Endothelial cell of umbilical vein (primary cell): ENCODE measurements around the gene BBS5. TPM values are rescaled to one million over a fixed set of nuclear protein-coding genes. Genes with fewer than 3 reads are reported as not detected.

ENCODE experiments used
- BruUV-seq: library from RNA; stranded (reverse); fragments of 400-500 nt; replicated peaks from 2 replicates; lab custom pipeline; 2021; lab: Mats Ljungman, UMichigan
- CTCF ChIA-PET: fragments of 300-600, 350-600 bp; sonication (Branson Sonifier 250); formaldehyde crosslinking; loops from one replicate; lab custom pipeline; 2021; ENCODE audit warnings: antibody characterized with exemption, inconsistent platforms; lab: Charles Lee
- POLR2A ChIA-PET: fragments of 300-600, 350-600 bp; sonication (Branson Sonifier 250); formaldehyde crosslinking; loops from one replicate; lab custom pipeline; 2021; ENCODE audit warnings: antibody characterized with exemption, inconsistent platforms; lab: Charles Lee
- DNase-seq: peaks from one replicate; pipeline ENCODE4 v3.0.0-alpha.2; 2011; ENCODE audit warnings: low read depth, low spot score
- FAIRE-seq: peaks from 2 replicates; lab custom pipeline; 2011; peaks lifted over from hg19 to GRCh38; lab: Jason Lieb, UNC
- H2AFZ ChIP-seq: 2 replicates; pipeline ENCODE4 v1.6.0; 2012; ENCODE audit warnings: low read depth, low read length, control low read depth, inconsistent platforms
- H3K27ac ChIP-seq: 2 replicates; pipeline ENCODE4 v1.5.1; 2011; ENCODE audit warnings: low read depth, mild to moderate bottlenecking, control low read depth, low read length, moderate library complexity; ENCODE audit not compliant: insufficient read depth
- H3K27me3 ChIP-seq, 2 experiments: 2 replicates each; pipeline versions ENCODE4 v1.6.0 to v1.6.1; 2011; ENCODE audit warnings: low read length in 2 of 2, mixed read lengths in 1 of 2; ENCODE audit not compliant: control insufficient read depth in 2 of 2, insufficient read depth in 2 of 2
- H3K36me3 ChIP-seq, 2 experiments: 2 replicates in 1 of 2; 3 replicates in 1 of 2; pipeline ENCODE4 v1.5.1; 2011; ENCODE audit warnings: low read length in 2 of 2, mild to moderate bottlenecking in 1 of 2, moderate library complexity in 1 of 2; ENCODE audit not compliant: control insufficient read depth in 2 of 2, insufficient read depth in 2 of 2; ENCODE audit errors: extremely low read depth in 1 of 2
- H3K4me1 ChIP-seq: 3 replicates; pipeline ENCODE4 v1.5.1; 2011; ENCODE audit warnings: mild to moderate bottlenecking, low read length; ENCODE audit not compliant: control insufficient read depth, insufficient read depth; ENCODE audit errors: extremely low read depth
- H3K4me2 ChIP-seq: 2 replicates; pipeline ENCODE4 v1.6.1; 2011; ENCODE audit warnings: low read length, control low read depth, mixed read lengths; ENCODE audit not compliant: insufficient read depth
- H3K4me3 ChIP-seq, 3 experiments: fragments of 200-600 bp in 1 of 3; sonication (generic), shearing (Covaris generic) in 1 of 3; replicated peaks in 1 of 3; 2 replicates each; pipeline ENCODE4 v1.5.1; 2011 to 2016; ENCODE audit warnings: control low read depth in 3 of 3, low read length in 3 of 3, mild to moderate bottlenecking in 2 of 3, inconsistent platforms in 1 of 3, low read depth in 1 of 3, moderate library complexity in 1 of 3; ENCODE audit not compliant: insufficient read depth in 1 of 3
- H3K79me2 ChIP-seq: 2 replicates; pipeline ENCODE4 v1.6.0; 2012; ENCODE audit warnings: low read length, inconsistent platforms; ENCODE audit not compliant: control insufficient read depth, insufficient read depth
- H3K9ac ChIP-seq: replicated peaks from 2 replicates; pipeline ENCODE3; 2011; ENCODE audit warnings: low read length, control low read depth; ENCODE audit not compliant: insufficient read depth; ENCODE audit errors: extremely low read depth
- H3K9me1 ChIP-seq: replicated peaks from 3 replicates; pipeline ENCODE4 v1.6.0; 2011; ENCODE audit warnings: mild to moderate bottlenecking, low read length; ENCODE audit not compliant: control insufficient read depth, insufficient read depth; ENCODE audit errors: extremely low read depth
- H3K9me3 ChIP-seq: replicated peaks from 2 replicates; pipeline ENCODE4 v1.5.1; 2012; ENCODE audit warnings: low read length, inconsistent platforms; ENCODE audit not compliant: control insufficient read depth, insufficient read depth
- H4K20me1 ChIP-seq: replicated peaks from 2 replicates; pipeline ENCODE3; 2011; ENCODE audit warnings: mild to moderate bottlenecking, low read length; ENCODE audit not compliant: control insufficient read depth, insufficient read depth; ENCODE audit errors: extremely low read depth
- EZH2 ChIP-seq: IDR thresholded peaks from 2 replicates; pipeline ENCODE4 v1.6.1; 2012; ENCODE audit warnings: borderline replicate concordance, low read depth, mild to moderate bottlenecking, moderate library complexity, low read length, inconsistent platforms; ENCODE audit not compliant: severe bottlenecking
- FOS ChIP-seq: IDR thresholded peaks from 2 replicates; pipeline ENCODE4 v1.6.1; 2011; ENCODE audit warnings: mild to moderate bottlenecking, low read length, moderate library complexity, borderline replicate concordance; ENCODE audit not compliant: insufficient read depth
- GATA2 ChIP-seq: IDR thresholded peaks from 2 replicates; pipeline ENCODE4 v1.7.0; 2011; ENCODE audit warnings: low read depth, mild to moderate bottlenecking, moderate library complexity, mixed read lengths, low read length; ENCODE audit not compliant: insufficient read length, insufficient read depth
- JUN ChIP-seq: IDR thresholded peaks from 2 replicates; pipeline ENCODE4 v1.6.1; 2011; ENCODE audit warnings: borderline replicate concordance, low read depth; ENCODE audit not compliant: insufficient read length, insufficient read depth
- MAX ChIP-seq: IDR thresholded peaks from 2 replicates; pipeline ENCODE4 v1.6.1; 2011; ENCODE audit not compliant: insufficient read depth, insufficient read length
- MYC ChIP-seq: IDR thresholded peaks from one replicate; pipeline ENCODE4 v1.6.1; 2011; ENCODE audit warnings: mild to moderate bottlenecking, low read depth, low read length
- POLR2A ChIP-seq: IDR thresholded peaks from 2 replicates; pipeline ENCODE4 v1.6.1; 2012; ENCODE audit warnings: low read depth, mild to moderate bottlenecking, control low read depth, low read length
- POLR2AphosphoS5 ChIP-seq: IDR thresholded peaks from 2 replicates; pipeline ENCODE4 v1.6.1; 2012; ENCODE audit warnings: low read depth, mild to moderate bottlenecking, control low read depth, low read length, moderate library complexity; ENCODE audit not compliant: insufficient read depth
- dilution Hi-C: fragments of 300-500 bp; cut with MboI; formaldehyde crosslinking; loops from one replicate; pipeline ENCODE4 v1.15.0; 2019; ENCODE audit warnings: low sequenced_read_pairs; ENCODE audit not compliant: extremely low pct_ligation_motif_present
- intact Hi-C: fragments of 100-400 bp; cut with micrococcal nuclease; formaldehyde crosslinking; loops from one replicate; pipeline ENCODE4 v1.10.0; 2022
- polyA plus RNA-seq, 4 experiments: library from polyadenylated mRNA; depleted of rRNA in 3 of 4; stranded (reverse) in 3 of 4; unstranded in 1 of 4; fragments of >200 nt; gene quantifications; 2 replicates each; pipeline versions ENCODE4 v1.2.1 to v1.2.3, GENCODE V29; 2011 to 2012; ENCODE audit warnings: missing spikeins in 1 of 4
- total RNA-seq: library from RNA; stranded (reverse); gene quantifications from 2 replicates; pipeline ENCODE4 v1.2.3, GENCODE V29; 2021
- TF ChIP-seq, protein P1 (sequence below), 2 donors: IDR thresholded peaks; 1 replicate in 1 of 2; 2 replicates in 1 of 2; pipeline ENCODE4 v1.5.1; 2011; ENCODE audit warnings: low read length in 2 of 2, mild to moderate bottlenecking in 2 of 2, moderate library complexity in 2 of 2, control low read depth in 1 of 2, inconsistent platforms in 1 of 2, low read depth in 1 of 2; ENCODE audit not compliant: insufficient read depth in 1 of 2; ENCODE audit errors: extremely low read depth in 1 of 2

Gene BBS5
- total and polyA plus RNA-seq, 2 donors (not counting 3 experiments of a cell fraction or from before 2014, with no cell fraction given) = 2.9 to 5.6 TPM

DNA sequence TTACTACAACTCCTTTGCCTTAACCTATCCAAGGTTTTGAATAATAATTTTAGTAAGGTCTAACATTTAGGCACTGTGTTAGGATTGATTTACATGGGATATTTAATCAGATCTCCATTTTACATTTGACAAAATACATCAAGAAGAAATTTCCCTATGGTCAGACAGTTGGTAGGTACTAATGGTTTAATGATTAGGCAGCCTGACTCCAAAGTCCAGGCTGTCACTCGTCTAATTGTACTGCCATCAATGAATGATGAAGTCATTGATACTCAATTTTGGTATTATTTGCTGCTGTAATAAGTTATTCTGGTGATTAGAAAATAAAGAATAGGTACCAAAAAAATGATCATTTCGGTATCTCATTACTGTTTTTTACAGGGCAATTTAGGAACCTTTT, 14.1 kb downstream of the BBS5 start:
- Histone ChIP-seq H3K27ac (no peak overlapping the region), H2AFZ (no peak overlapping the region), H3K27me3 (no peaks in the 10 kb centered on the region), H3K9me1 (no peaks in the 10 kb centered on the region), H3K9ac (no peak overlapping the region), H4K20me1 (no peaks in the 10 kb centered on the region), H3K4me3 (no peak overlapping the region), H3K36me3 (peaks cover 0 to under 1% of the 10 kb centered on the region in 2 experiments), H3K4me2 (no peak overlapping the region), H3K79me2 (no peaks in the 10 kb centered on the region), H3K4me1 (no peaks in the 10 kb centered on the region), H3K9me3 (no peaks in the 10 kb centered on the region)
- no TSS peak for BruUV-seq
- ChIA-PET POLR2A (no interaction called here), CTCF (interaction anchor here (1.1 to 1.2 kb wide), 3 partner anchors 12 to 438 kb away, joined by 3 to 6 read pairs (median 3); partner anchors contain the start of gene BBS5)
- dilution Hi-C loops (no loop called here), intact Hi-C loops (no loop called here)
- FAIRE-seq (no peak), DNase-seq (no peak)
- TF ChIP-seq, protein P1, sequence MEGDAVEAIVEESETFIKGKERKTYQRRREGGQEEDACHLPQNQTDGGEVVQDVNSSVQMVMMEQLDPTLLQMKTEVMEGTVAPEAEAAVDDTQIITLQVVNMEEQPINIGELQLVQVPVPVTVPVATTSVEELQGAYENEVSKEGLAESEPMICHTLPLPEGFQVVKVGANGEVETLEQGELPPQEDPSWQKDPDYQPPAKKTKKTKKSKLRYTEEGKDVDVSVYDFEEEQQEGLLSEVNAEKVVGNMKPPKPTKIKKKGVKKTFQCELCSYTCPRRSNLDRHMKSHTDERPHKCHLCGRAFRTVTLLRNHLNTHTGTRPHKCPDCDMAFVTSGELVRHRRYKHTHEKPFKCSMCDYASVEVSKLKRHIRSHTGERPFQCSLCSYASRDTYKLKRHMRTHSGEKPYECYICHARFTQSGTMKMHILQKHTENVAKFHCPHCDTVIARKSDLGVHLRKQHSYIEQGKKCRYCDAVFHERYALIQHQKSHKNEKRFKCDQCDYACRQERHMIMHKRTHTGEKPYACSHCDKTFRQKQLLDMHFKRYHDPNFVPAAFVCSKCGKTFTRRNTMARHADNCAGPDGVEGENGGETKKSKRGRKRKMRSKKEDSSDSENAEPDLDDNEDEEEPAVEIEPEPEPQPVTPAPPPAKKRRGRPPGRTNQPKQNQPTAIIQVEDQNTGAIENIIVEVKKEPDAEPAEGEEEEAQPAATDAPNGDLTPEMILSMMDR (IDR thresholded peaks at IDR 0.05; ENCODE audit: extremely low read depth in 1 of 2, insufficient read depth in 1 of 2, low read depth in 1 of 2, low read length in 2 of 2) = no peak
- TF ChIP-seq POLR2A (no peak), JUN (no peak), GATA2 (no peak), FOS (no peak), MYC (no peak), POLR2AphosphoS5 (no peak), MAX (no peak), EZH2 (no peak)
